Hepatocyte (in vitro differentiated cells): Measurements from ENCODE around the gene ERMARD. TPM values are rescaled to one million over a fixed set of nuclear protein-coding genes. Genes with fewer than 3 reads are reported as not detected.

ENCODE experiments used
- DNase-seq: peaks from one replicate; pipeline ENCODE4 v3.0.0-alpha.2; 2016; ENCODE audit warnings: low spot score
- H2AFZ ChIP-seq: fragments of 200-600 bp; sonication (generic); 2 replicates; pipeline ENCODE4 v1.6.0; 2016; ENCODE audit warnings: antibody characterized with exemption, mild to moderate bottlenecking
- H3K27ac ChIP-seq: fragments of 200-600 bp; sonication (generic); 2 replicates; pipeline ENCODE4 v1.5.1; 2016; ENCODE audit warnings: mild to moderate bottlenecking
- H3K27me3 ChIP-seq: fragments of 200-600 bp; sonication (generic); 2 replicates; pipeline ENCODE4 v1.6.1; 2016
- H3K36me3 ChIP-seq: fragments of 200-600 bp; sonication (generic); replicated peaks from 2 replicates; pipeline ENCODE4 v1.5.1; 2016; ENCODE audit warnings: low read depth; ENCODE audit not compliant: insufficient read depth
- H3K4me1 ChIP-seq: fragments of 200-600 bp; sonication (generic); 2 replicates; pipeline ENCODE4 v1.5.1; 2016; ENCODE audit warnings: mild to moderate bottlenecking, moderate library complexity; ENCODE audit not compliant: insufficient read depth
- H3K4me2 ChIP-seq: fragments of 200-600 bp; sonication (generic); 2 replicates; pipeline ENCODE4 v1.6.0; 2016
- H3K4me3 ChIP-seq: fragments of 200-600 bp; sonication (generic); 2 replicates; pipeline ENCODE4 v1.5.1; 2016; ENCODE audit warnings: mild to moderate bottlenecking
- H3K79me2 ChIP-seq: fragments of 200-600 bp; sonication (generic); 2 replicates; pipeline ENCODE4 v1.6.0; 2017; ENCODE audit warnings: mild to moderate bottlenecking
- H3K9me2 ChIP-seq: fragments of 200-600 bp; sonication (generic); replicated peaks from 2 replicates; pipeline ENCODE4 v1.6.0; 2017; ENCODE audit warnings: mild to moderate bottlenecking; ENCODE audit not compliant: insufficient read depth
- H3K9me3 ChIP-seq: fragments of 200-600 bp; sonication (generic); 2 replicates; pipeline ENCODE4 v1.5.1; 2016; ENCODE audit warnings: low read depth, mild to moderate bottlenecking
- H4K20me1 ChIP-seq: fragments of 200-600 bp; sonication (generic); 2 replicates; pipeline ENCODE4 v1.6.0; 2016; ENCODE audit warnings: mild to moderate bottlenecking; ENCODE audit not compliant: insufficient read depth, poor library complexity, severe bottlenecking
- EZH2 ChIP-seq: fragments of 200-600 bp; sonication (generic); IDR thresholded peaks from 2 replicates; pipeline ENCODE4 v1.6.1; 2016; ENCODE audit warnings: antibody characterized with exemption, mild to moderate bottlenecking, borderline replicate concordance
- EZH2phosphoT487 ChIP-seq: fragments of 200-600 bp; sonication (generic); IDR thresholded peaks from one replicate; pipeline ENCODE4 v1.6.1; 2018; ENCODE audit warnings: antibody characterized with exemption, mild to moderate bottlenecking, low read depth, moderate library complexity; ENCODE audit not compliant: unreplicated experiment, severe bottlenecking
- WGBS: methylation state at CpG from one replicate; pipeline ENCODE4 v1.1.6; 2016; ENCODE audit warnings: low lambda C conversion rate; ENCODE audit errors: missing lambda C conversion rate; 5-methylcytosine and 5-hydroxymethylcytosine counted together
- polyA plus RNA-seq: library from polyadenylated mRNA; unstranded; fragments of >200 nt; fragmentation: Nextera tagmentation; extraction: Ambion mirVana; gene quantifications from 2 replicates; pipeline ENCODE4 v1.2.1, GENCODE V29; 2016
- total RNA-seq: library from RNA; depleted of rRNA; stranded (reverse); fragments of >200 nt; gene quantifications from 2 replicates; pipeline ENCODE4 v1.2.3, GENCODE V29; 2014
- TF ChIP-seq, protein P1 (sequence below): fragments of 200-600 bp; sonication (generic); IDR thresholded peaks from 2 replicates; pipeline ENCODE4 v1.5.1; 2016; ENCODE audit warnings: antibody characterized with exemption, mild to moderate bottlenecking; ENCODE audit not compliant: poor library complexity

ERMARD gene
- total and polyA plus RNA-seq, 2 experiments from 2014 or later = 22.7 to 27.4 TPM

DNA sequence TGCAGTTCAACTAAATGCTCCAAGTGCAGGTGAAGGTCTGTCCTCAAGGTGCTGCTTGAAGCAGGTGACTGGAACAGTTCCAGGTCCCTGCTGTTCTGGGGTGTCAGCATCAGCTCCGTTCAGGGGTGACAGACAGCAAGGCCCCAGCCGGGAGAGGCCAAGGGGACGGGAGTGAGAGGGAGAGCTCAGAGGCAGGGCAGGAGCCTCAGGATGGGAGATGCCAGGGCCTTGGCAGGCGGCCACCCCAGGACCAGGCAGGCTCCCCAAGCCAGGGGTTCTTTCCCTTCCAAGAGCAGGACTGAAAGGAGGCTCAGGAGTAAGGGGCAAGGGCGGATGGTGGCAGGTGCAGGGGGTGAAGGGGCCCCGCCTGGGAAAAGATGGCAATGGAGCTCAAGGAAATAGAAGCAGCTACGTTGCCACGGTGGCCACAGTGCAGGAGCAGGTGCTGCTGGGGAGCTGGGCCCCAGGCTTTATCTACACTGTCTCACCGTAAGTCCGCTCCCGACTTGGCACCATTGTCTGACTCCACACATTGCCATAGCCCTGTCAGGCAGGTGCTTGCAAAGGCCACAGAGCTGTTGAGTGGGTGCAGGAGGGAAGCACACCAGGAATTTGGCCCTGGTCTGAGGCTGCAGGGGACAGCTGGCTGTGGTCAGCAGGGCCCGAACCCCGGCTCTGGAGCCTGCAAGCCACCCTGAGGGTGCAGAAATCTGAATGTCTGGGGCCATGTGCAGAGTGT is 43.1 kb downstream of the ERMARD start:
- TF ChIP-seq EZH2phosphoT487 (no peak), EZH2 (no peak)
- TF ChIP-seq, protein P1, sequence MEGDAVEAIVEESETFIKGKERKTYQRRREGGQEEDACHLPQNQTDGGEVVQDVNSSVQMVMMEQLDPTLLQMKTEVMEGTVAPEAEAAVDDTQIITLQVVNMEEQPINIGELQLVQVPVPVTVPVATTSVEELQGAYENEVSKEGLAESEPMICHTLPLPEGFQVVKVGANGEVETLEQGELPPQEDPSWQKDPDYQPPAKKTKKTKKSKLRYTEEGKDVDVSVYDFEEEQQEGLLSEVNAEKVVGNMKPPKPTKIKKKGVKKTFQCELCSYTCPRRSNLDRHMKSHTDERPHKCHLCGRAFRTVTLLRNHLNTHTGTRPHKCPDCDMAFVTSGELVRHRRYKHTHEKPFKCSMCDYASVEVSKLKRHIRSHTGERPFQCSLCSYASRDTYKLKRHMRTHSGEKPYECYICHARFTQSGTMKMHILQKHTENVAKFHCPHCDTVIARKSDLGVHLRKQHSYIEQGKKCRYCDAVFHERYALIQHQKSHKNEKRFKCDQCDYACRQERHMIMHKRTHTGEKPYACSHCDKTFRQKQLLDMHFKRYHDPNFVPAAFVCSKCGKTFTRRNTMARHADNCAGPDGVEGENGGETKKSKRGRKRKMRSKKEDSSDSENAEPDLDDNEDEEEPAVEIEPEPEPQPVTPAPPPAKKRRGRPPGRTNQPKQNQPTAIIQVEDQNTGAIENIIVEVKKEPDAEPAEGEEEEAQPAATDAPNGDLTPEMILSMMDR = no peak
- Histone ChIP-seq H3K9me3 (no peaks in the 10 kb centered on the region), H4K20me1 (no peaks in the 10 kb centered on the region), H2AFZ (no peak overlapping the region), H3K4me3 (no peak overlapping the region), H3K27ac (no peak overlapping the region), H3K4me2 (no peak overlapping the region), H3K9me2 (no peaks in the 10 kb centered on the region), H3K36me3 (no peaks in the 10 kb centered on the region), H3K27me3 (no peaks in the 10 kb centered on the region), H3K4me1 (peaks cover 22% of the 10 kb centered on the region), H3K79me2 (peaks cover 24% of the 10 kb centered on the region)
- 85% methylated on average over 13 of the region's 13 CpGs for WGBS
- no peak for DNase-seq

DNA sequence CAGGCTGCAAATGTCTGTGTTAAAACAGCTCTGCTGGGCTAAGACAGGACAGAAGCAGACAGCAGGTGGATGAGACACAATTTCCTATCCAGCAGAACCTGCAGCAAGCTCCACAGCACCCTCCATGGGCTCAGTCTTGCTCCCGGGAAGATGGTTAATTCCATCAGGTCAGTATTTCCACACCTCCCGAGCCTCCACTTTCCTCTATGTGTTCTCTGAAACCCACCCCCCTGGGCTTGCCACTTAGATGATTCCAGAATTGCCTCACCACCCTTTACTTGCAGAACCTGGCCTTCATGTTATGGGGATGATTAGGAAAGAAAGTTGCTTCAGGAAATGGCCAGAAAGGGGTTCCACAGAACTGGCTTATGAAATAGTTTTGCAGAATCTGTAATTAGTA is 43.8 kb downstream of the ERMARD start:
- Histone ChIP-seq H3K9me2 (no peaks in the 10 kb centered on the region), H3K4me2 (no peak overlapping the region)
- 65% methylated on average over 2 of the region's 2 CpGs for WGBS

DNA sequence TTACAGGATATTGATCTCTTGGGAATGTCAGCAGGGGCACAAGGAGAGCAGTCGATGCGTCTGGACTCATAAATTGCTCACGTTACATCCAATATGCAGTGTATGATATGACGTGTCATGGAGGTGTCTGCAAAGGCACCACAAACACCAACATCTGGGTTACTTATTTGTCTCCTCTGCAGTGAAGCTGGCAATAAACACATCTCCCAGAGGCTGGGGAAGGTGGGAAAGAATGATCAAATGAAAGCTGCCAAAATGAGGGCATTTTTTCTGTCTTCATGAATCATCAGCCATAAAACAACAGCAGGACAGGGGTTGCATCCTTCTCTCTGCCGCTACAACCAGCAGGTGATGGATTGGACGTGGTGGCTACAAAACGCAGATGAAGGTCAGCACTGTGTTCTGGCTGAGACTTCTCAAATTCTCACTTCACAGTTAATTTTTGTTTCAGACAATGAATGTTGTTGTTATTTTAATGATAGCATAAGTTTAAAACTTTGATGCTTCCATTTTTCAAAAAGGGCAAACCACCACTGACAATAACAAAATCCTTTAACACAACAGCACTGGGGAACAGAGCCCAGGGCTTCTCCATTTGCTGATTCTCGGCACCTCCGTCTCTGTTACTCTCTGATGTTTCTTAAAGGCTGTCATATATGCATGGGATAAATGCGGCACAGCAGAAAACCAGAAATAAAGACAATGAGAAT is 47.5 kb downstream of the ERMARD start:
- no peaks in the 10 kb centered on the region for H3K36me3 ChIP-seq
- H3K27me3 ChIP-seq = no peaks in the 10 kb centered on the region
- H3K9me2 ChIP-seq = no peaks in the 10 kb centered on the region
- peak overlapping the region; percentile 93 for H3K27ac ChIP-seq
- H4K20me1 ChIP-seq = no peaks in the 10 kb centered on the region
- H3K4me3 ChIP-seq = no peak overlapping the region
- no peak overlapping the region for H2AFZ ChIP-seq
- no peak overlapping the region for H3K4me2 ChIP-seq
- 67% methylated on average over 10 of the region's 10 CpGs for WGBS
- no peaks in the 10 kb centered on the region for H3K9me3 ChIP-seq
- H3K79me2 ChIP-seq = peaks cover 8% of the 10 kb centered on the region
- no peak for DNase-seq
- peaks cover 27% of the 10 kb centered on the region for H3K4me1 ChIP-seq
- no peak for TF ChIP-seq EZH2
- TF ChIP-seq, protein P1 = no peak
- TF ChIP-seq EZH2phosphoT487 = no peak

More for the DNA sequence above, 43.8 kb downstream of the ERMARD start:
- Histone ChIP-seq H4K20me1 (no peaks in the 10 kb centered on the region), H3K79me2 (peaks cover 24% of the 10 kb centered on the region), H2AFZ (no peak overlapping the region), H3K36me3 (no peaks in the 10 kb centered on the region), H3K9me3 (no peaks in the 10 kb centered on the region), H3K4me1 (peaks cover 20% of the 10 kb centered on the region), H3K27ac (no peak overlapping the region), H3K4me3 (no peak overlapping the region), H3K27me3 (no peaks in the 10 kb centered on the region)
- no peak for DNase-seq
- TF ChIP-seq, protein P1 = no peak
- no peak for TF ChIP-seq EZH2
- no peak for TF ChIP-seq EZH2phosphoT487
